SU-DHL-6 (cell line): Measurements from ENCODE around the gene ZNF831.

ENCODE experiments used
- H2AFZ ChIP-seq: fragments of 200-600 bp; sonication (generic); 2 replicates; pipeline ENCODE4 v1.6.1; 2014; ENCODE audit warnings: low read depth, mild to moderate bottlenecking, moderate library complexity, mixed read lengths, antibody characterized with exemption, low read length; ENCODE audit not compliant: severe bottlenecking
- H3F3A ChIP-seq: fragments of 200-600 bp; shearing (Covaris generic); 2 replicates; pipeline ENCODE4 v1.6.0; 2016; ENCODE audit warnings: antibody characterized with exemption, mild to moderate bottlenecking; ENCODE audit not compliant: insufficient read depth
- H3K27ac ChIP-seq: fragments of 200-600 bp; sonication (generic); 2 replicates; pipeline ENCODE4 v1.5.1; 2016; ENCODE audit warnings: low read depth, mild to moderate bottlenecking, low read length, moderate library complexity, mixed read lengths
- H3K27me3 ChIP-seq: fragments of 200-600 bp; sonication (generic), shearing (Covaris generic); 2 replicates; pipeline ENCODE4 v1.6.0; 2014; ENCODE audit warnings: mild to moderate bottlenecking, low read length
- H3K36me3 ChIP-seq: fragments of 200-600 bp; sonication (generic); 2 replicates; pipeline ENCODE4 v1.6.1; 2014; ENCODE audit warnings: mild to moderate bottlenecking, low read length, mixed read lengths
- H3K4me2 ChIP-seq: fragments of 300-600, 200-600 bp; shearing (Covaris generic), sonication (generic); 2 replicates; pipeline ENCODE4 v1.6.0; 2014; ENCODE audit warnings: low read length, low read depth, mild to moderate bottlenecking; ENCODE audit not compliant: poor library complexity, severe bottlenecking
- H3K4me3 ChIP-seq: fragments of 200-600 bp; sonication (generic); 2 replicates; pipeline ENCODE4 v1.5.1; 2014; ENCODE audit warnings: antibody characterized with exemption, low read length, mild to moderate bottlenecking, mixed read lengths; ENCODE audit not compliant: insufficient read depth, poor library complexity, severe bottlenecking
- H3K79me2 ChIP-seq: fragments of 200-600 bp; sonication (generic); 2 replicates; pipeline ENCODE4 v1.6.1; 2014; ENCODE audit warnings: mild to moderate bottlenecking, low read length, moderate library complexity; ENCODE audit not compliant: insufficient read depth
- H3K9ac ChIP-seq: fragments of 200-600 bp; sonication (generic); 2 replicates; pipeline ENCODE4 v1.7.0; 2014; ENCODE audit warnings: mild to moderate bottlenecking, low read length
- H3K9me2 ChIP-seq: fragments of 200-600 bp; sonication (generic); replicated peaks from 2 replicates; pipeline ENCODE4 v1.6.1; 2014; ENCODE audit warnings: low read length; ENCODE audit not compliant: insufficient read depth
- H3K9me3 ChIP-seq: fragments of 200-600 bp; sonication (generic); 2 replicates; pipeline ENCODE4 v1.6.1; 2014; ENCODE audit warnings: low read length, mixed read lengths; ENCODE audit not compliant: insufficient read depth
- H4K20me1 ChIP-seq: fragments of 200-600 bp; sonication (generic); 2 replicates; pipeline ENCODE4 v1.6.1; 2014; ENCODE audit warnings: low read depth, mild to moderate bottlenecking, antibody characterized with exemption, low read length, moderate library complexity, mixed read lengths
- EZH2phosphoT487 ChIP-seq: fragments of 200-600 bp; sonication (generic), shearing (Covaris generic); conservative IDR thresholded peaks from 2 replicates; pipeline ENCODE4 v1.6.1; 2018; ENCODE audit warnings: mild to moderate bottlenecking, antibody characterized with exemption, low read length, moderate library complexity, mixed read lengths
- TF ChIP-seq, protein P1 (sequence below): fragments of 200-600 bp; sonication (generic); IDR thresholded peaks from one replicate; pipeline ENCODE4 v1.5.1; 2017; ENCODE audit warnings: antibody characterized with exemption, mild to moderate bottlenecking, low read length, moderate library complexity; ENCODE audit not compliant: insufficient read depth, poor library complexity, severe bottlenecking

ZNF831 gene

DNA sequence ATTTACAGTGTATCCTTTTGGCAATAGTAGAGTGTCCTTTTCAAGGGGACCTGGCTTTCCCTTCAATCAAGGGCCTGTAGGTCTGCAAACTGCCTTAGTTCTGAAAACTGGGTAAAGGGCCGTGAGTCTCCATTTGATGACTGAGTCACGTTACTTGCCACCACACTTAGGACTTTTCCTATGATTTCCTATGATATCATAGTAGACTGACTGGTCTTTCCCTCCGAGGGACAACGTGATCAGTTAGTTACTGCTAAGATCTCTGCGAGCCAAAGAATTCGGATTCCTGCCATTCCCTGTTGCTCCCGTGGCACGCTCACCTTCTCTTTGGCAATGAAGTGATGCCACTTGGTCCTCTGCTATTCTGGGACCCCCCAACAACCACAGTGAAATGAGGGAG lies 8.4 kb downstream of the ZNF831 start:
- no peak overlapping the region for H3K4me3 ChIP-seq
- H3K27me3 ChIP-seq = no peaks in the 10 kb centered on the region
- TF ChIP-seq EZH2phosphoT487 = no peak
- TF ChIP-seq, protein P1, sequence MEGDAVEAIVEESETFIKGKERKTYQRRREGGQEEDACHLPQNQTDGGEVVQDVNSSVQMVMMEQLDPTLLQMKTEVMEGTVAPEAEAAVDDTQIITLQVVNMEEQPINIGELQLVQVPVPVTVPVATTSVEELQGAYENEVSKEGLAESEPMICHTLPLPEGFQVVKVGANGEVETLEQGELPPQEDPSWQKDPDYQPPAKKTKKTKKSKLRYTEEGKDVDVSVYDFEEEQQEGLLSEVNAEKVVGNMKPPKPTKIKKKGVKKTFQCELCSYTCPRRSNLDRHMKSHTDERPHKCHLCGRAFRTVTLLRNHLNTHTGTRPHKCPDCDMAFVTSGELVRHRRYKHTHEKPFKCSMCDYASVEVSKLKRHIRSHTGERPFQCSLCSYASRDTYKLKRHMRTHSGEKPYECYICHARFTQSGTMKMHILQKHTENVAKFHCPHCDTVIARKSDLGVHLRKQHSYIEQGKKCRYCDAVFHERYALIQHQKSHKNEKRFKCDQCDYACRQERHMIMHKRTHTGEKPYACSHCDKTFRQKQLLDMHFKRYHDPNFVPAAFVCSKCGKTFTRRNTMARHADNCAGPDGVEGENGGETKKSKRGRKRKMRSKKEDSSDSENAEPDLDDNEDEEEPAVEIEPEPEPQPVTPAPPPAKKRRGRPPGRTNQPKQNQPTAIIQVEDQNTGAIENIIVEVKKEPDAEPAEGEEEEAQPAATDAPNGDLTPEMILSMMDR = no peak
- no peak overlapping the region for H2AFZ ChIP-seq
- no peak overlapping the region for H3K27ac ChIP-seq
- H3K9ac ChIP-seq = no peak overlapping the region
- H3K9me3 ChIP-seq = no peaks in the 10 kb centered on the region
- H3K9me2 ChIP-seq = no peaks in the 10 kb centered on the region
- H3K36me3 ChIP-seq = no peaks in the 10 kb centered on the region
- H3F3A ChIP-seq = no peaks in the 10 kb centered on the region
- H3K4me2 ChIP-seq = no peak overlapping the region
- H4K20me1 ChIP-seq = no peaks in the 10 kb centered on the region
- no peaks in the 10 kb centered on the region for H3K79me2 ChIP-seq

DNA sequence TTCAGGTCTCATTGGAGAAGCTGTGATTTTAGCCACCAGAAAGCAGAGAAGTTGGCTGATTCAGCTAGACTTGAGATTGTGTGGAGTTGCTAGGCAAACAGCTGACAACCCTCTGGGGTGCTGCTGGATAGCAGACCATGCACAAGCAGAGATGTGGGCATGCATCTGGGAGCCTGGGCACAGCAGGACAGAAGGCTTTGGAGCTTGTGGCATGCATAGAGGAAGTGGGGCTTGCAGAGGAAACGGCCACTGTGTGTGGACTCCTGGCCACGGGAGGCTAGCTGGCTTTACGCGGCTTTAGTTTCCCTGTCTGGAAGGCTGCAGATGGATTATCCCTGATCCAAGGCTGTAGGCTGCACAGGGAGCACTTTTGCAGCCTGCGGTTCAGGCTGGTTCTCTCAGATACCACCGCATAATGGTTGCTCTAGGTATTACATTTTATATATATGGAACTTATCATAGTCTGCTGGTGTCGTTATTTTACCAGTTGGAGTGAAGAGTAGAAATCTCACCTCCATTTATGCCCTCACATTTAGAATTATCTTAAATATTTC lies 10.4 kb downstream of the ZNF831 start:
- Histone ChIP-seq H3K79me2 (no peaks in the 10 kb centered on the region), H3K9me2 (no peaks in the 10 kb centered on the region), H3K27me3 (no peaks in the 10 kb centered on the region), H4K20me1 (no peaks in the 10 kb centered on the region), H3K36me3 (no peaks in the 10 kb centered on the region), H3K27ac (no peak overlapping the region), H3K9ac (no peak overlapping the region), H3F3A (no peaks in the 10 kb centered on the region), H3K4me2 (no peak overlapping the region), H3K9me3 (no peaks in the 10 kb centered on the region), H2AFZ (no peak overlapping the region), H3K4me3 (no peak overlapping the region)
- TF ChIP-seq EZH2phosphoT487 = no peak
- TF ChIP-seq, protein P1 = no peak

DNA sequence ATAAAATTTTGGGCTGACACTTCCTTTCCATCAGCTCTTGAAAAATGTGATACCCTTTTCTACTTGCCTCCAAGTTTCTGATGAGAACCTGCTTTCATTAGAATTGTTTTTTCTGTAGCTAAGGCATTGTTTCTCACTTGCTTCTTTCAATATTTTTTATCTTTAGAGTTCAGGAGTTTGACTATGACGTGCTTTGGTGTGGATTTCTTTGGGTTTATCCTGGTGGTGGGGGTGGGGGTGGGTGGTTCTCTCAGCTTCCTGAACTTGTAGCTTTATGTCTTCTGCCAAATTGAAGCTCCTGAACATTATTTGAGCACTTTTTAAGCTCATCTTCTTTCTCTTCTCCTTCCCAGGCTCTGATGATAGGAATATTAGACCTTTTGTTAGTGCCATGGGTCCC lies 11.4 kb downstream of the ZNF831 start:
- Histone ChIP-seq H3K27me3 (no peaks in the 10 kb centered on the region), H3K9ac (no peak overlapping the region), H3K79me2 (no peaks in the 10 kb centered on the region), H3K9me2 (no peaks in the 10 kb centered on the region), H3K4me2 (no peak overlapping the region), H3K4me3 (no peak overlapping the region), H3K27ac (no peak overlapping the region), H4K20me1 (no peaks in the 10 kb centered on the region), H3F3A (no peaks in the 10 kb centered on the region), H2AFZ (no peak overlapping the region), H3K36me3 (no peaks in the 10 kb centered on the region), H3K9me3 (no peaks in the 10 kb centered on the region)
- TF ChIP-seq EZH2phosphoT487 = no peak
- TF ChIP-seq, protein P1 = no peak

DNA sequence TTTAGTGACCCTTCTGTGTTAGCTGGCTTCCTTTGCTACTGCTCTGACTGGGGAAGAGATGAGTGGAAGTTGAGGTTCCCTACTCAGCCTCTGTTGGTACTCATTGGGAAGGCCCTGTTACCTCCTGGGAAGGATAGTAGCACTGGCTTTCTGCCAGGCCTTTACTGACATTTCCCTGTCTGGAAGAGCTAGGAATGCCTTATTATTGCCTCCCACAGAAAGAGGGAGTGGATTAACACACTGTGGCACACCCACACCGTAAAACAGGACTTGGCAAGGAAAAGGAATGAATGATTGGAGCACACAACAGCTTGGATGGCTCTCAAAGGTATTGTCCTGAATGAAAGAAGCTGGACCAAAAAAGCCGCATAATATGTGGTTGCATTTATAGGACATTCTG lies 12.2 kb downstream of the ZNF831 start:
- Histone ChIP-seq H3K9me3 (no peaks in the 10 kb centered on the region), H2AFZ (no peak overlapping the region), H3K4me2 (no peak overlapping the region), H3K27me3 (no peaks in the 10 kb centered on the region), H3K9me2 (no peaks in the 10 kb centered on the region), H3F3A (no peaks in the 10 kb centered on the region), H3K79me2 (no peaks in the 10 kb centered on the region), H3K4me3 (no peak overlapping the region), H3K36me3 (no peaks in the 10 kb centered on the region), H3K27ac (no peak overlapping the region), H4K20me1 (no peaks in the 10 kb centered on the region), H3K9ac (no peak overlapping the region)
- no peak for TF ChIP-seq EZH2phosphoT487
- TF ChIP-seq, protein P1 = no peak
